KMS-11 (cell line): ENCODE results near the gene KRTAP10-9.

ENCODE experiments used
- H2AFZ ChIP-seq: fragments of 200-600 bp; sonication (generic); 2 replicates; pipeline ENCODE4 v1.6.1; 2016; ENCODE audit warnings: antibody characterized with exemption, mixed run types, low read depth
- H3K27ac ChIP-seq: fragments of 200-600 bp; sonication (generic); 2 replicates; pipeline ENCODE4 v1.6.1; 2016; ENCODE audit warnings: mild to moderate bottlenecking, mixed run types
- H3K27me3 ChIP-seq: fragments of 200-600 bp; sonication (generic); 2 replicates; pipeline ENCODE4 v1.6.1; 2017; ENCODE audit warnings: mild to moderate bottlenecking, low read depth, mixed run types, moderate library complexity; ENCODE audit not compliant: insufficient read depth
- H3K36me3 ChIP-seq: fragments of 200-600 bp; sonication (generic); 2 replicates; pipeline ENCODE4 v1.6.1; 2017; ENCODE audit warnings: mild to moderate bottlenecking, mixed run types; ENCODE audit not compliant: insufficient read depth
- H3K4me1 ChIP-seq: fragments of 200-600 bp; sonication (generic); 2 replicates; pipeline ENCODE4 v1.6.1; 2016; ENCODE audit warnings: mild to moderate bottlenecking, low read depth, mixed run types; ENCODE audit not compliant: poor library complexity, severe bottlenecking
- H3K4me2 ChIP-seq: fragments of 200-600 bp; sonication (generic); 2 replicates; pipeline ENCODE4 v1.7.0; 2016; ENCODE audit warnings: mild to moderate bottlenecking, mixed run types
- H3K4me3 ChIP-seq: fragments of 200-600 bp; sonication (generic); IDR thresholded peaks from 2 replicates; pipeline ENCODE4 v1.6.1; 2017; ENCODE audit warnings: low read depth, low read length, mixed read lengths; ENCODE audit not compliant: insufficient read depth
- H3K79me2 ChIP-seq: fragments of 200-600 bp; sonication (generic); 2 replicates; pipeline ENCODE4 v1.6.1; 2016; ENCODE audit warnings: low read depth, mixed run types; ENCODE audit not compliant: insufficient read depth
- H3K9ac ChIP-seq: fragments of 200-600 bp; sonication (generic); 2 replicates; pipeline ENCODE4 v1.6.1; 2016; ENCODE audit warnings: mild to moderate bottlenecking, mixed run types
- H4K20me1 ChIP-seq: fragments of 200-600 bp; sonication (generic); 2 replicates; pipeline ENCODE4 v1.6.1; 2016; ENCODE audit warnings: mild to moderate bottlenecking, mixed run types; ENCODE audit not compliant: insufficient read depth
- CTCF ChIP-seq: fragments of 200-600 bp; sonication (generic); conservative IDR thresholded peaks from 2 replicates; pipeline ENCODE4 v1.6.1; 2017; ENCODE audit warnings: low read depth, mild to moderate bottlenecking, antibody characterized with exemption, low read length, moderate library complexity, mixed read lengths

The KRTAP10-9 gene

GRCh38 chr21:44615466-44615865 lies 11.4 kb upstream of the KRTAP10-9 start:
- Histone ChIP-seq H3K27me3 (peaks cover 30% of the 10 kb centered on the region), H3K4me3 (no peak overlapping the region), H3K79me2 (no peaks in the 10 kb centered on the region), H3K4me2 (no peak overlapping the region), H3K4me1 (no peaks in the 10 kb centered on the region), H3K9ac (no peak overlapping the region), H2AFZ (no peak overlapping the region), H4K20me1 (no peaks in the 10 kb centered on the region), H3K36me3 (no peaks in the 10 kb centered on the region), H3K27ac (no peak overlapping the region)
- no peak for TF ChIP-seq CTCF

GRCh38 chr21:44615911-44616590 lies 10.8 kb upstream of the KRTAP10-9 start:
- TF ChIP-seq CTCF = no peak
- H3K79me2 ChIP-seq = no peaks in the 10 kb centered on the region
- no peaks in the 10 kb centered on the region for H3K4me1 ChIP-seq
- H3K4me2 ChIP-seq = no peak overlapping the region
- H3K9ac ChIP-seq = no peak overlapping the region
- H4K20me1 ChIP-seq = no peaks in the 10 kb centered on the region
- H3K27ac ChIP-seq = no peak overlapping the region
- H3K27me3 ChIP-seq = peaks cover 32% of the 10 kb centered on the region
- no peaks in the 10 kb centered on the region for H3K36me3 ChIP-seq
- no peak overlapping the region for H3K4me3 ChIP-seq
- H2AFZ ChIP-seq = no peak overlapping the region

GRCh38 chr21:44616591-44616926 lies 10.3 kb upstream of the KRTAP10-9 start:
- Histone ChIP-seq H3K4me2 (no peak overlapping the region), H3K4me3 (no peak overlapping the region), H3K27me3 (peaks cover 35% of the 10 kb centered on the region), H4K20me1 (no peaks in the 10 kb centered on the region), H3K27ac (no peak overlapping the region), H2AFZ (no peak overlapping the region), H3K79me2 (no peaks in the 10 kb centered on the region), H3K9ac (no peak overlapping the region), H3K36me3 (no peaks in the 10 kb centered on the region), H3K4me1 (no peaks in the 10 kb centered on the region)
- no peak for TF ChIP-seq CTCF

GRCh38 chr21:44617071-44617501 lies 9.8 kb upstream of the KRTAP10-9 start:
- H3K4me2 ChIP-seq = no peak overlapping the region

More at GRCh38 chr21:44617071-44617501, 9.8 kb upstream of the KRTAP10-9 start:
- Histone ChIP-seq H4K20me1 (no peaks in the 10 kb centered on the region), H3K4me3 (no peak overlapping the region), H3K9ac (no peak overlapping the region), H3K36me3 (no peaks in the 10 kb centered on the region), H3K27ac (no peak overlapping the region), H3K79me2 (no peaks in the 10 kb centered on the region), H3K4me1 (no peaks in the 10 kb centered on the region), H3K27me3 (peaks cover 39% of the 10 kb centered on the region), H2AFZ (no peak overlapping the region)
- no peak for TF ChIP-seq CTCF
